Measurements from ENCODE around the gene SMPD4.
"Not testable (repeated sequence)": the region's sequence is repeated elsewhere in the genome, so short reads cannot be mapped to it uniquely, and the experiment has no call there.

The SMPD4 gene

GRCh38 chr2:130219147-130219546 lies 37.7 kb upstream of the SMPD4 start:
- H3K9ac ChIP-seq (ENCODE audit: low read length); H3K79me1 ChIP-seq (replicated peaks; ENCODE audit: low read length, poor library complexity, severe bottlenecking); H3K4ac ChIP-seq (ENCODE audit: low read depth in 1 of 2, low read length in 2 of 2); H2AFZ ChIP-seq (ENCODE audit: low read depth, low read length); H2AK5ac ChIP-seq (ENCODE audit: low read length, severe bottlenecking); H3K14ac ChIP-seq (ENCODE audit: low read length in 2 of 2); H3K18ac ChIP-seq (ENCODE audit: low read depth in 1 of 2, low read length in 2 of 2); H3K23ac ChIP-seq (ENCODE audit: low read length in 2 of 2); H3K27me3 ChIP-seq (ENCODE audit: control insufficient read depth in 1 of 2, insufficient read depth in 1 of 2, low read length in 2 of 2); DNase-seq; H2BK5ac ChIP-seq (ENCODE audit: low read depth, low read length, poor library complexity, severe bottlenecking); H2BK120ac ChIP-seq (ENCODE audit: low read depth, low read length); H2BK12ac ChIP-seq (ENCODE audit: low read length in 2 of 2); H3K9me3 ChIP-seq (ENCODE audit: control insufficient read depth, low read length); H4K8ac ChIP-seq (ENCODE audit: low read length); H3K36me3 ChIP-seq (ENCODE audit: control insufficient read depth in 1 of 2, insufficient read depth in 2 of 2, low read depth in 1 of 2, low read length in 2 of 2); H3K4me1 ChIP-seq (ENCODE audit: control insufficient read depth, insufficient read depth, low read depth, low read length); H3K4me2 ChIP-seq (ENCODE audit: low read length, poor library complexity, severe bottlenecking); H3K4me3 ChIP-seq (ENCODE audit: insufficient read depth in 1 of 2, low read depth in 1 of 2, low read length in 2 of 2); H4K91ac ChIP-seq (ENCODE audit: low read length); H3K27ac ChIP-seq (ENCODE audit: low read length, poor library complexity, severe bottlenecking); H2BK15ac ChIP-seq (ENCODE audit: low read depth, poor library complexity, severe bottlenecking): not testable (repeated sequence)
- WGBS, result no CpG with 5 or more reads among the region's 2 CpGs

GRCh38 chr2:130207051-130207450 lies 25.6 kb upstream of the SMPD4 start:
- not testable (repeated sequence) for H3K79me1 ChIP-seq (replicated peaks; ENCODE audit: low read length, poor library complexity, severe bottlenecking); H3K4me1 ChIP-seq (ENCODE audit: control insufficient read depth, insufficient read depth, low read depth, low read length); H3K36me3 ChIP-seq (ENCODE audit: control insufficient read depth in 1 of 2, insufficient read depth in 2 of 2, low read depth in 1 of 2, low read length in 2 of 2); H4K91ac ChIP-seq (ENCODE audit: low read length); H3K27me3 ChIP-seq (ENCODE audit: control insufficient read depth in 1 of 2, insufficient read depth in 1 of 2, low read length in 2 of 2); H3K9me3 ChIP-seq (ENCODE audit: control insufficient read depth, low read length); H3K4me3 ChIP-seq (ENCODE audit: insufficient read depth in 1 of 2, low read depth in 1 of 2, low read length in 2 of 2); H3K4ac ChIP-seq (ENCODE audit: low read depth in 1 of 2, low read length in 2 of 2); H2AFZ ChIP-seq (ENCODE audit: low read depth, low read length); H3K23ac ChIP-seq (ENCODE audit: low read length in 2 of 2); H3K18ac ChIP-seq (ENCODE audit: low read depth in 1 of 2, low read length in 2 of 2); H2BK15ac ChIP-seq (ENCODE audit: low read depth, poor library complexity, severe bottlenecking); H4K8ac ChIP-seq (ENCODE audit: low read length); H2BK120ac ChIP-seq (ENCODE audit: low read depth, low read length); H3K9ac ChIP-seq (ENCODE audit: low read length); H3K4me2 ChIP-seq (ENCODE audit: low read length, poor library complexity, severe bottlenecking); H2BK12ac ChIP-seq (ENCODE audit: low read length in 2 of 2); H2AK5ac ChIP-seq (ENCODE audit: low read length, severe bottlenecking); DNase-seq; H2BK5ac ChIP-seq (ENCODE audit: low read depth, low read length, poor library complexity, severe bottlenecking); H3K14ac ChIP-seq (ENCODE audit: low read length in 2 of 2); H3K27ac ChIP-seq (ENCODE audit: low read length, poor library complexity, severe bottlenecking)
- 95% methylated on average over 12 of the region's 13 CpGs for WGBS

- H2AFZ ChIP-seq (ENCODE audit: low read depth, low read length); H3K27ac ChIP-seq (ENCODE audit: low read length, poor library complexity, severe bottlenecking): not testable (repeated sequence)
Measured at GRCh38 chr2:130203150-130203549, 21.7 kb upstream of the SMPD4 start.

GRCh38 chr2:130202518-130202917 lies 21.1 kb upstream of the SMPD4 start:
- not testable (repeated sequence) for H2BK5ac ChIP-seq (ENCODE audit: low read depth, low read length, poor library complexity, severe bottlenecking); H3K9me3 ChIP-seq (ENCODE audit: control insufficient read depth, low read length); H3K4ac ChIP-seq (ENCODE audit: low read depth in 1 of 2, low read length in 2 of 2); H2BK15ac ChIP-seq (ENCODE audit: low read depth, poor library complexity, severe bottlenecking); H2AFZ ChIP-seq (ENCODE audit: low read depth, low read length); H4K91ac ChIP-seq (ENCODE audit: low read length); H3K27me3 ChIP-seq (ENCODE audit: control insufficient read depth in 1 of 2, insufficient read depth in 1 of 2, low read length in 2 of 2); H3K18ac ChIP-seq (ENCODE audit: low read depth in 1 of 2, low read length in 2 of 2); H3K27ac ChIP-seq (ENCODE audit: low read length, poor library complexity, severe bottlenecking); H2BK120ac ChIP-seq (ENCODE audit: low read depth, low read length); H2BK12ac ChIP-seq (ENCODE audit: low read length in 2 of 2); H3K79me1 ChIP-seq (replicated peaks; ENCODE audit: low read length, poor library complexity, severe bottlenecking); H3K4me3 ChIP-seq (ENCODE audit: insufficient read depth in 1 of 2, low read depth in 1 of 2, low read length in 2 of 2); DNase-seq; H3K36me3 ChIP-seq (ENCODE audit: control insufficient read depth in 1 of 2, insufficient read depth in 2 of 2, low read depth in 1 of 2, low read length in 2 of 2); H3K4me1 ChIP-seq (ENCODE audit: control insufficient read depth, insufficient read depth, low read depth, low read length); H3K4me2 ChIP-seq (ENCODE audit: low read length, poor library complexity, severe bottlenecking); H3K9ac ChIP-seq (ENCODE audit: low read length); H2AK5ac ChIP-seq (ENCODE audit: low read length, severe bottlenecking); H4K8ac ChIP-seq (ENCODE audit: low read length); H3K14ac ChIP-seq (ENCODE audit: low read length in 2 of 2)
- peak overlapping the region in 1 of 2 experiments; percentile 80 for H3K23ac ChIP-seq (ENCODE audit: low read length in 2 of 2)
- WGBS, result no CpG with 5 or more reads among the region's 7 CpGs

More at GRCh38 chr2:130203150-130203549, 21.7 kb upstream of the SMPD4 start:
- not testable (repeated sequence) for H4K91ac ChIP-seq (ENCODE audit: low read length); H3K18ac ChIP-seq (ENCODE audit: low read depth in 1 of 2, low read length in 2 of 2); H2BK15ac ChIP-seq (ENCODE audit: low read depth, poor library complexity, severe bottlenecking); H3K36me3 ChIP-seq (ENCODE audit: control insufficient read depth in 1 of 2, insufficient read depth in 2 of 2, low read depth in 1 of 2, low read length in 2 of 2); H4K8ac ChIP-seq (ENCODE audit: low read length); H3K79me1 ChIP-seq (replicated peaks; ENCODE audit: low read length, poor library complexity, severe bottlenecking); H2BK120ac ChIP-seq (ENCODE audit: low read depth, low read length); H2AK5ac ChIP-seq (ENCODE audit: low read length, severe bottlenecking); H3K23ac ChIP-seq (ENCODE audit: low read length in 2 of 2); H3K9ac ChIP-seq (ENCODE audit: low read length); H3K4me3 ChIP-seq (ENCODE audit: insufficient read depth in 1 of 2, low read depth in 1 of 2, low read length in 2 of 2); H2BK12ac ChIP-seq (ENCODE audit: low read length in 2 of 2); H3K14ac ChIP-seq (ENCODE audit: low read length in 2 of 2); H3K4me2 ChIP-seq (ENCODE audit: low read length, poor library complexity, severe bottlenecking); H3K4me1 ChIP-seq (ENCODE audit: control insufficient read depth, insufficient read depth, low read depth, low read length); H2BK5ac ChIP-seq (ENCODE audit: low read depth, low read length, poor library complexity, severe bottlenecking); H3K9me3 ChIP-seq (ENCODE audit: control insufficient read depth, low read length); DNase-seq; H3K4ac ChIP-seq (ENCODE audit: low read depth in 1 of 2, low read length in 2 of 2); H3K27me3 ChIP-seq (ENCODE audit: control insufficient read depth in 1 of 2, insufficient read depth in 1 of 2, low read length in 2 of 2)
- 86% methylated on average over 1 of the region's 3 CpGs for WGBS
